Esophagus muscularis mucosa (tissue), 3 donors: ENCODE data around the gene CAPN7.

Experiments
- CTCF ChIP-seq, 3 experiments: fragments of 200-600 bp in 2 of 3; fragments of 450-650 bp in 1 of 3; sonication (generic) in 2 of 3; IDR thresholded peaks; one replicate each; pipeline ENCODE4 v1.5.1; 2017 to 2019; ENCODE audit warnings: antibody characterized with exemption in 3 of 3, mild to moderate bottlenecking in 2 of 3, moderate library complexity in 1 of 3
- POLR2A ChIP-seq: fragments of 450-650 bp; IDR thresholded peaks from one replicate; pipeline ENCODE4 v1.6.1; 2017; ENCODE audit warnings: antibody characterized with exemption, moderate library complexity, mild to moderate bottlenecking, low read depth

GRCh38 chr3:15218689-15219088 lies 12.6 kb downstream of the CAPN7 start:
- TF ChIP-seq CTCF (IDR thresholded peaks at IDR 0.05) = no peak
- no peak for TF ChIP-seq POLR2A
